Loucy (cell line): ENCODE results near the gene PPHLN1.

ENCODE experiments used
- CTCF ChIP-seq: fragments of 200-600 bp; sonication (generic); conservative IDR thresholded peaks from 2 replicates; pipeline ENCODE4 v1.5.1; 2014; ENCODE audit warnings: mild to moderate bottlenecking, antibody characterized with exemption, low read length
- EZH2phosphoT487 ChIP-seq: fragments of 200-600 bp; IDR thresholded peaks from 2 replicates; pipeline ENCODE4 v1.6.1; 2018; ENCODE audit warnings: antibody characterized with exemption, mild to moderate bottlenecking, moderate library complexity, borderline replicate concordance

GRCh38 chr12:42472376-42472775 lies 146.4 kb downstream of the PPHLN1 start:
- TF ChIP-seq CTCF (no peak), EZH2phosphoT487 (no peak)
